ENCODE measurements around the gene SLC2A6. TPM values are rescaled to one million over a fixed set of nuclear protein-coding genes. Genes with fewer than 3 reads are reported as not detected.

Gene SLC2A6
- total RNA-seq, 2 experiments from 2014 or later: 0.62 to 0.83 TPM

DNA sequence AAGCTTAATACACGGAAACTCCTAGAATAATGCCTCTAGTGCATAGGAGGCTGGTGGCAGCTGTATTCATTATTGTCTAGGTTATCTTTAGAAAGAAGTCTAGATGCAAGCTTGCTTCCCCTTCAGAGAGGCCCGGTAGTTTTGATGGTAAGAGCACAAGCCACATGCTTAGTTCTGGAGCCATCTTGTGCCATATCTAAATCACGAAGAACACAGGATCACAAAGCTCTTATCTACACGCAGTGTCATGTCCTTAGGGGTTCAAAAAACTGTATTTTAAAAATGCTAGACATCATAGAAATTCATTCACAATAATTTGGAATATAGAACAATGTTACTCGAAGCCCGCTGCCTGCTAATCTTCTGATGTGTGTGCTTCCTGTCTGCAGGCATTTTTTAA is 12.9 kb downstream of the SLC2A6 start:
- H3K4me1 Mint-ChIP-seq (ENCODE audit: low read depth): no peaks in the 10 kb centered on the region
- CTCF ChIA-PET: no interaction called here
- no peak overlapping the region for H3K27ac Mint-ChIP-seq
- DNase-seq: no peak
- no peak overlapping the region for H3K4me3 Mint-ChIP-seq
- H3K9me3 Mint-ChIP-seq: no peaks in the 10 kb centered on the region
- H3K27me3 Mint-ChIP-seq (ENCODE audit: low read depth): no peaks in the 10 kb centered on the region
- H3K36me3 Mint-ChIP-seq (ENCODE audit: low read depth): no peaks in the 10 kb centered on the region
- intact Hi-C loops (cut with micrococcal nuclease): no loop called here

DNA sequence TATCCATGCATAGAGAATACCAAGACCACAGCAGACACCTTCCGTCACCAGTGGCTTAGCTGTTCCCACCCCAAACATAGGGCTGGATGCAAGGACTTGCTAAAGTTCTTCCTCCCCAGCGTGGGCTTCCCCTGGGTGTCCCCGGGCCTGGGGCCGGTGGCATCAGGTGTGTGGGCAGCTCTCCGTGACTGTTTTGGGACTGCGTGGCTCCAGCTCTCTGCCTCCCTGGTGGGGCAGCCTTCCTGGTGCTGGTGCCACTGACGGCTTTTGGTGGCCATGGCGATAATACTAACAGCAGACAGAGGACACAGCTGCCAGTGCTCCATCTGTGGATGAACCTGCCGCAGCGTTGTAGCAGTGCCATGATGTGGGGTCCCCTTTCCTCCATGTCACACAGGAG is 14.3 kb downstream of the SLC2A6 start:
- H3K4me1 Mint-ChIP-seq (ENCODE audit: low read depth): no peaks in the 10 kb centered on the region
- DNase-seq: no peak
- no peaks in the 10 kb centered on the region for H3K9me3 Mint-ChIP-seq
- CTCF ChIA-PET: no interaction called here
- intact Hi-C loops (cut with micrococcal nuclease): no loop called here
- H3K27me3 Mint-ChIP-seq (ENCODE audit: low read depth): no peaks in the 10 kb centered on the region
- no peak overlapping the region for H3K4me3 Mint-ChIP-seq
- H3K36me3 Mint-ChIP-seq (ENCODE audit: low read depth): no peaks in the 10 kb centered on the region
- H3K27ac Mint-ChIP-seq: no peak overlapping the region

DNA sequence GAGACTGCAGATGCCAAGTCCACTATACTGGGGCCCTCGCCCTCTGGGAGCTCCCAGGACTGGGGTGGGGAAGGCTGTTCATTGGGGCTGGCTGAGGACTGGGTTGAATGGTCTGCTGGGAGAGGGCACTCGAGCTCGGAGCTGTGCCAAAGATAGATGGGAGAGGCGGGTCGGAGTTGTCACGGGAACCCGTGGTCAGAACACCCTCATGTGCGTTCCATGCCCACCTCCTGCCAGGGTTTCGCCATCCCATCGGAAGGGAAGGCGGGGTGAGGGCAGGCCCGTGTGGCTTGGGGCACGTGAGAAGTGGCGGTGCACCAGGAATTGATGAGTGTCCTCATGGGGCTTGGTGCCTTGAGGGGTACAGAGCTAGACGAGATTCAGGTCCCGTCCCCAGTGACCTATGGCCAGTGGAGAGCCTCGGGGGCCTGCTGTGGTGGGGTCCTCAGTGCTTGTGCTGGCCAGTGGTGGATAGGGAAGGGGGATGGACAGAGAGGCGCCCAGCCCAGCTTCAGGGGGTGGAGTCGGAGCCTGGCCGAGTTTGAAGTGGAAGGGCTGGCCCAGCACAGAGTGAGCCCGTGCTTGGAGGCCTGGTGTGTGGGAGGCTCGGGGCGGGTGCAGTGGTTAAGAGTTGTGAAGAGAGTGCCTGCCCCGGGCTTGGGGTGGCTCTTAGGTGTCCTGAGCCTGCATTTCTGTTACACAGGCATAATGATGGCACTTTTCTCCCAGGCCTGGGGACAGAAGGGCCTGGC is 14.9 kb downstream of the SLC2A6 start:
- Mint-ChIP-seq H3K9me3 (no peaks in the 10 kb centered on the region), H3K36me3 (ENCODE audit: low read depth) (no peaks in the 10 kb centered on the region), H3K27me3 (ENCODE audit: low read depth) (no peaks in the 10 kb centered on the region), H3K4me3 (no peak overlapping the region), H3K4me1 (ENCODE audit: low read depth) (peaks cover 2% of the 10 kb centered on the region), H3K27ac (no peak overlapping the region)
- CTCF ChIA-PET: interaction anchor here (1.6 kb wide), 1 partner anchor 15 kb away, joined by 3 read pairs; the partner anchor contains the start of gene SLC2A6
- intact Hi-C loops (cut with micrococcal nuclease): no loop called here
- DNase-seq: no peak

DNA sequence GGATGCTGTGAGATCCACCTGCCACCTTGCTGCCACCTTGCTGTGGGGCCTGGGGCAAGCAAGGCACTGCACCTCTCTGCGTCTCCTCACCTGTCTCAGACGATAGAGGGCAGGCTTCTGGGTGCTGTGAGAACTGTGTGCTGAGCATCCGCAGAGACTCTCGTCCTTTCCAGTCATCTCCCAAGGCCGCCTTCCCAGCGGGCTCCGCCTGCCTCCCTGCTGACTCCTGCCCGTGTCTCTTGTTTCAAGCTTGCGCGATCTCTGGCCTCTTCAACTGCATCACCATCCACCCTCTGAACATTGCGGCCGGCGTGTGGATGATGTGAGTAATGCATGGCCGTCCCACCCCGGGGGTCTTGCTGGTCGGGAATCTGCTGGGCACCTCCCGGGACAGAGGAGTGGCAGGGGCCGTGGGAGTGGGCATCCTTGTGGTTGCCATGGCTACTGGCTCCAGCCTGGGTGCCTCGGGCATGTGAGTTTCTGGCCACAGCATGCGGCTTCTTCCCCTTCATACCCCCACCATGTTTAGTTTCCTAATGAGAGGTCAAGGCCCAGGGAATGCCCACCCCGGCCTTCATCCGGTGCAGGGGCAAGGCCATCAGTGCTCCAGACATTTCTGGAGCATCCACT is 15.6 kb downstream of the SLC2A6 start:
- H3K4me1 Mint-ChIP-seq (ENCODE audit: low read depth): peaks cover 2% of the 10 kb centered on the region
- no peaks in the 10 kb centered on the region for H3K36me3 Mint-ChIP-seq (ENCODE audit: low read depth)
- H3K9me3 Mint-ChIP-seq: no peaks in the 10 kb centered on the region
- H3K27ac Mint-ChIP-seq: no peak overlapping the region
- intact Hi-C loops (cut with micrococcal nuclease): no loop called here
- DNase-seq: no peak
- no peak overlapping the region for H3K4me3 Mint-ChIP-seq
- CTCF ChIA-PET: interaction anchor here (1.6 kb wide), 1 partner anchor 16 kb away, joined by 3 read pairs; the partner anchor contains the start of gene SLC2A6
- H3K27me3 Mint-ChIP-seq (ENCODE audit: low read depth): no peaks in the 10 kb centered on the region

DNA sequence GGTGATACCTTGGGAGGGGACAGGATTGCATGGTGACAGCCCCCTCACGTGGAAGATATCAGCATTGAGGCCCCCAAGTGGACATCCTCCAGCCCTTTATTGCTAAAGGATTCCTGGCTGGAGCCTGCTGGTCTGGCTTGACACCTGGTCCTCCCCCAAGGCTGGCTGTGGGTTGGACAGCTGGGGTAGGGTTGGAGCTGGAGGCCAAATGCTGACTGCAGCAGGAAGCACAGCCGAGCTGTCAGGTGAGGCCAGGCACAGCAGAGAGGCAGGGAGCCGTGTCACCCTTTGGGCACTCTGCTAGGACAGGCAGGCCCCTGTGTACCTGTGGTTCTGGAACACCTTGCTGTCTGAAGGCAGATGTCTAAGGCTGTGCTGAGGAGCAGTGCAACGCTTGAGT is 16.9 kb downstream of the SLC2A6 start:
- H3K4me3 Mint-ChIP-seq: no peak overlapping the region
- H3K9me3 Mint-ChIP-seq: no peaks in the 10 kb centered on the region
- CTCF ChIA-PET: interaction anchor here (0.6 kb wide), 1 partner anchor 279 kb away, joined by 4 read pairs; no protein-coding TSS in a partner anchor
- H3K36me3 Mint-ChIP-seq (ENCODE audit: low read depth): no peaks in the 10 kb centered on the region
- intact Hi-C loops (cut with micrococcal nuclease): no loop called here
- H3K4me1 Mint-ChIP-seq (ENCODE audit: low read depth): peaks cover 2% of the 10 kb centered on the region
- no peak for DNase-seq
- no peaks in the 10 kb centered on the region for H3K27me3 Mint-ChIP-seq (ENCODE audit: low read depth)
- H3K27ac Mint-ChIP-seq: no peak overlapping the region

DNA sequence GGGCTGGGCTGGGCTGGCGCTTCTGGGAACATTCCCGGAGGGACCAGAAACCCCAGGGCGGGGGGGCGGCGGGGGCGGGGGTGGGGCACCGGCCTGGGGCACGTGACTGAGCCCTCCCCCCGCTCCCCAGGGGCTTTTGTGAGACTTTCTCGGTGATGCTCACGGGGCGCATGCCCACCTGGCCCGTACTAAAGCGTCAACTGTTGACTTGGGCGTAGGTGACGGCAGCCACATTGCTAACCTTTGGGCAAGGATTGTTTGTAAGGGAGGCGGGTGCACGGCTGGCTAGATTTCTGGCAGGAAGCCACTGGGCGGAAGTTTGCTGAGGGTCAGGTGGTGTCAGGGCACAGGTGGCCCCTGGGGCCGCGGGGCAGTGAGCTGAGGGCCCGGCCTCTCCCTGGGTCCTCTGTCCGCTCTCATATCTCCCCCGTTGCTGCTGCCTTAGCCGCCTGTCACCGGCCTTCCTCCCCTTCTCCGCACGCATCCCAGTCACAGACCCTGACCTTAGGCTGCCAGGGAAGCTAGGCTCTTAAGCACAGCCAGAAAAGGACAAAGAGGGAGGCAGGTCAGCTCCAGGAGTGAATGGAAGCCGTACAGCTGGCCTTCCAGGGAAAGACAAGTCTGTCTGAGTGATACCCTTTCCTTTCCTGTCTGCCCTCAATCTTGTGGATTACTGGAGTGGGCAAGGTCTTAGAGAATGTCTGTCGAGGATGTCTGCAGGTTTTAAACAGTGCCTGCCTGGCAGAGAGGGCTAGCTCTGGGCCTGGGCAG is 18.3 kb downstream of the SLC2A6 start:
- H3K27ac Mint-ChIP-seq: no peak overlapping the region
- H3K4me1 Mint-ChIP-seq (ENCODE audit: low read depth): peaks cover 2% of the 10 kb centered on the region
- no peaks in the 10 kb centered on the region for H3K9me3 Mint-ChIP-seq
- DNase-seq: peak; percentile 30
- H3K36me3 Mint-ChIP-seq (ENCODE audit: low read depth): no peaks in the 10 kb centered on the region
- CTCF ChIA-PET: interaction anchor here (0.9 kb wide), 1 partner anchor 26 kb away, joined by 4 read pairs; no protein-coding TSS in a partner anchor
- intact Hi-C loops (cut with micrococcal nuclease): no loop called here
- no peaks in the 10 kb centered on the region for H3K27me3 Mint-ChIP-seq (ENCODE audit: low read depth)
- peak overlapping the region; percentile 59 for H3K4me3 Mint-ChIP-seq

DNA sequence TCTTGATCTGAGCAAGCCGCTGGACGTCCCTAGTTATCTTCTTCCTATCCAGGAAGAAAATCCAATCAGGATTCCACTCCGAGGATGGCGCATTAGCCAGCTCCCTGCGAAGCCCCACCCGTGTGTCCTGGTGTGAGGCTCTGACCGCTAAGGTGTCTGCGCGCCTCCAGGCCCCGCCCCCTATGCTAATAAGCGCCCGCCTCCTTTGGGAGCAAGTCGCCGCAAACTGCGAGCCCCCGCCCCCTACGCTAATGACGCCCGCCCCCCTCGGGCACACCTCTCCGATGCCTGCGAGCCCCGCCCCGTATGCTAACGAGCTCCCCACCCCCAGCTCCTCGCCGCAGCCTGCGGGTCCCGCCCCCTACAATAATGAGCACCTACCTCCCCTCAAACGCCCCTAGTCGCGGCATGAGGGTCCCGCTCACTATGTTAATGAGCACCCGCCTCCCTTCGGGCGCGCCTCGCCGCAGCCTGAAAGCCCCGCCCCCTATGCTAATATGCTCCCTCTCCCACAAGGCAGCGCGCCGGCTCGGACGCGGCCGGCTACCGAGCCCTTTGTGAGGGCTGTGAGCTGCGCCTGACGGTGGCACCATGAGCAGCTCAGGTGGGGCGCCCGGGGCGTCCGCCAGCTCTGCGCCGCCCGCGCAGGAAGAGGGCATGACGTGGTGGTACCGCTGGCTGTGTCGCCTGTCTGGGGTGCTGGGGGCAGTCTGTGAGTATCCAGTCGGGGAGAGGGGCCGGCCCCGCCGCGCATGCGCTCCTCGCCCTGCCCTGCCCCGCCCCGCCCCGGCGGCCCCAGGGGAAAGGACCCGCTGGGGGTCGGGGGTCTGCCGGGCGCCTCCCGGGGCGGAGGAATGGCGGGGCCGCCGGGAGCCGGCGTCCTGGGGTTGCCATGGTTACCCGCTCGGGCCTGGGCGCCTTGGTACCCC is 19.2 kb downstream of the SLC2A6 start, which contains the start of gene CACFD1:
Gene CACFD1, plus strand, starts transcription at position 503 of the 929 bp plus-strand sequence. Its CDS starts 89 bp downstream, at position 592.
- no peaks in the 10 kb centered on the region for H3K9me3 Mint-ChIP-seq
- H3K4me3 Mint-ChIP-seq: peak within 1 kb of the TSS; percentile 80
- peaks cover 2% of the 10 kb centered on the region for H3K4me1 Mint-ChIP-seq (ENCODE audit: low read depth)
- no peaks in the 10 kb centered on the region for H3K27me3 Mint-ChIP-seq (ENCODE audit: low read depth)
- intact Hi-C loops (cut with micrococcal nuclease): loop anchor here (1.0 to 2.0 kb wide), 2 partner anchors 20 to 41 kb away; partner anchors contain the start of genes REXO4 and SLC2A6
- H3K27ac Mint-ChIP-seq: peak within 1 kb of the TSS; percentile 41
- DNase-seq: peak; percentile 93
- no peaks in the 10 kb centered on the region for H3K36me3 Mint-ChIP-seq (ENCODE audit: low read depth)
- CTCF ChIA-PET: interaction anchor here (0.9 to 1.6 kb wide), 2 partner anchors 25 to 27 kb away, joined by 4 to 6 read pairs; no protein-coding TSS in a partner anchor

DNA sequence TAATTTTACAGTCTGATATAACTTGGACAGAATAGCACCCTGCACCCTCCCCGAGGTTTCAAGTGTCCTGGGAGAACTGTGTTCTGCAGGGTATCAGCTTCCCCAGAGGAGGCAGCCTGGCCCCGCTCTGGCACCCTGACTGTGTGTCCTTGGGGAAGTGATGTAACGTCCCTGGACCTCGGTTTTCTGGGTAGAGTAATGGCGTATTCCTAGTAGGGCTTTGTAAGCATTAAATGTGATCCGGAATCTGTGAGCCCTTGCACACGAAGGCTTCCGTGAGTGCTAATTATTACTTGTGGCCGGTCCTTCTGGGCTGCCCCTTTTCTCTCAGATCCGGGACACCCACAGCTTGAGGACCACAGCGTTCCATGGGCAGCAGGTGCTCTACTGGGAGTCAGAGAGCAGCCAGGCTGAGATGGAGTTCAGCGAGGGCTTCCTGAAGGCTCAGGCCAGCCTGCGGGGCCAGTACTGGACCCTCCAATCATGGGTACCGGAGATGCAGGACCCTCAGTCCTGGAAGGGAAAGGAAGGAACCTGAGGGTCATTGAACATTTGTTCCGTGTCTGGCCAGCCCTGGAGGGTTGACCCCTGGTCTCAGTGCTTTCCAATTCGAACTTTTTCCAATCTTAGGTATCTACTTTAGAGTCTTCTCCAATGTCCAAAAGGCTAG is 20.1 kb downstream of the SLC2A6 start:
- Mint-ChIP-seq H3K27ac (no peak overlapping the region), H3K27me3 (ENCODE audit: low read depth) (no peaks in the 10 kb centered on the region), H3K9me3 (no peaks in the 10 kb centered on the region), H3K36me3 (ENCODE audit: low read depth) (no peaks in the 10 kb centered on the region), H3K4me3 (peak overlapping the region; percentile 80), H3K4me1 (ENCODE audit: low read depth) (peaks cover 2% of the 10 kb centered on the region)
- DNase-seq: no peak
- intact Hi-C loops (cut with micrococcal nuclease): loop anchor here (1.0 to 2.0 kb wide), 2 partner anchors 21 to 40 kb away; partner anchors contain the start of genes REXO4 and SLC2A6
- CTCF ChIA-PET: interaction anchor here (1.6 kb wide), 1 partner anchor 26 kb away, joined by 6 read pairs; no protein-coding TSS in a partner anchor

- Mint-ChIP-seq H3K9me3 (no peaks in the 10 kb centered on the region), H3K4me3 (no peak overlapping the region), H3K4me1 (ENCODE audit: low read depth) (peaks cover 2% of the 10 kb centered on the region), H3K27me3 (ENCODE audit: low read depth) (no peaks in the 10 kb centered on the region), H3K27ac (no peak overlapping the region), H3K36me3 (ENCODE audit: low read depth) (no peaks in the 10 kb centered on the region)
- CTCF ChIA-PET: no interaction called here
- intact Hi-C loops (cut with micrococcal nuclease): loop anchor here (2.0 kb wide), 1 partner anchor 39 kb away; the partner anchor contains the start of gene REXO4
- no peak for DNase-seq
Measured at GRCh38 chr9:133457748-133458147, 21.2 kb downstream of the SLC2A6 start.

DNA sequence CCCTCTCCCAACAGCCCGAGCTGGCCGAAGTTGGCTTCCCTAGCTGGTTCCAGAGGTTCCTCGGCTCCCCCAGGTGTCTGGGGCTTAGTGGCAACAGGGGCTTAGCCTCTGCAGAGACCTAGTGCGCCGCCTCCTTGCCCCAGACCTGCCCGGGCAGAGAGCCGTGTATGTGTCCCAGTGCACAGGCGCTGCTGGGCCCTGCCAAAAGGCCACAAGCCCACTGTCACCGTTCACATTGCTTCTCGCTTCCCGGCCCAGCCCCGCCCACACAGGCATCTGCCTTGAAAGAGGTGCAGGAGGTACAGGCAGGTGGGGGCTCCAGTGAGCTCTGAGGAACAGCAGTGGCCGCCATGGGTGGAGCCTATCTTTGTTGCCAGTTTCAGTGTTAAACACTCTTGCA is 21.7 kb downstream of the SLC2A6 start:
- peaks cover 2% of the 10 kb centered on the region for H3K4me1 Mint-ChIP-seq (ENCODE audit: low read depth)
- H3K9me3 Mint-ChIP-seq: no peaks in the 10 kb centered on the region
- H3K27ac Mint-ChIP-seq: no peak overlapping the region
- H3K4me3 Mint-ChIP-seq: no peak overlapping the region
- H3K36me3 Mint-ChIP-seq (ENCODE audit: low read depth): no peaks in the 10 kb centered on the region
- H3K27me3 Mint-ChIP-seq (ENCODE audit: low read depth): no peaks in the 10 kb centered on the region
- intact Hi-C loops (cut with micrococcal nuclease): no loop called here
- CTCF ChIA-PET: interaction anchor here (0.6 kb wide), 1 partner anchor 242 kb away, joined by 3 read pairs; no protein-coding TSS in a partner anchor
- no peak for DNase-seq

DNA sequence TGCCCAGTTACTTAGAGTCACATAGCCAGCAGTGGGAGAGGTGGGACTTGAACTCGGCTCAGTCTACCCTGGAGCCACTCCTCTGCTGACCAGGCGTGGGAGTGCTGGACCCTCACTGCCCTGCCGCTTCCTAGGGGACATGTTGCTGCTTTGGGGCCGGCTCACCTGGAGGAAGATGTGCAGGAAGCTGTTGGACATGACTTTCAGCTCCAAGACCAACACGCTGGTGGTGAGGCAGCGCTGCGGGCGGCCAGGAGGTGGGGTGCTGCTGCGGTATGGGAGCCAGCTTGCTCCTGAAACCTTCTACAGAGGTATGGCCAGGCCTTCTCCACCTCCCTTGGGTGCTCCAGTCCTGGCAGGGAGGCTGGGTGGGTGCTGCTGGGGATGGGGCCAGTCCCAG is 22.5 kb downstream of the SLC2A6 start:
- H3K4me3 Mint-ChIP-seq: no peak overlapping the region
- CTCF ChIA-PET: interaction anchor here (0.6 kb wide), 1 partner anchor 218 kb away, joined by 3 read pairs; no protein-coding TSS in a partner anchor
- no peak overlapping the region for H3K27ac Mint-ChIP-seq
- H3K36me3 Mint-ChIP-seq (ENCODE audit: low read depth): no peaks in the 10 kb centered on the region
- no peaks in the 10 kb centered on the region for H3K9me3 Mint-ChIP-seq
- no peak for DNase-seq
- no peaks in the 10 kb centered on the region for H3K27me3 Mint-ChIP-seq (ENCODE audit: low read depth)
- peaks cover 2% of the 10 kb centered on the region for H3K4me1 Mint-ChIP-seq (ENCODE audit: low read depth)
- intact Hi-C loops (cut with micrococcal nuclease): no loop called here
